GM12875 (cell line): ENCODE measurements around the gene TOR3A.
"Not testable (repeated sequence)": the region's sequence is repeated elsewhere in the genome, so short reads cannot be mapped to it uniquely, and the experiment has no call there.

Experiments used
- H3K4me3 ChIP-seq: one replicate; pipeline ENCODE4 v1.5.1; 2011; ENCODE audit warnings: low read depth, low read length, control low read depth
- CTCF ChIP-seq: IDR thresholded peaks from 2 replicates; pipeline ENCODE4 v1.5.1; 2011; ENCODE audit warnings: low read depth, mild to moderate bottlenecking, control low read depth, inconsistent platforms, low read length, moderate library complexity, borderline replicate concordance; ENCODE audit not compliant: insufficient read depth

Gene TOR3A

GRCh38 chr1:179081687-179082332, at the start of gene TOR3A:
Gene TOR3A, plus strand, starts transcription at chr1:179082070. Its CDS starts 59 bp downstream, at chr1:179082129.
- TF ChIP-seq CTCF, result no peak
- peak within 1 kb of the TSS; percentile 67 for H3K4me3 ChIP-seq

GRCh38 chr1:179034720-179035119, 47.1 kb upstream of the TOR3A start:
- no peak for TF ChIP-seq CTCF
- H3K4me3 ChIP-seq, result no peak overlapping the region

GRCh38 chr1:179036844-179037465, 44.9 kb upstream of the TOR3A start:
- H3K4me3 ChIP-seq, result no peak overlapping the region
- no peak for TF ChIP-seq CTCF

- TF ChIP-seq CTCF, result no peak
- no peak overlapping the region for H3K4me3 ChIP-seq
Measured at GRCh38 chr1:179038528-179039281, 43.2 kb upstream of the TOR3A start.

GRCh38 chr1:179039502-179040174, 42.2 kb upstream of the TOR3A start:
- not testable (repeated sequence) for H3K4me3 ChIP-seq

- not testable (repeated sequence) for H3K4me3 ChIP-seq
Measured at GRCh38 chr1:179040175-179040551, 41.7 kb upstream of the TOR3A start.

GRCh38 chr1:179042087-179042486, 39.8 kb upstream of the TOR3A start:
- no peak for TF ChIP-seq CTCF
- no peak overlapping the region for H3K4me3 ChIP-seq
